ENCODE data around the gene HELQ.

HELQ gene

GRCh38 chr4:83490876-83491450 lies 35.3 kb upstream of the HELQ start:
- peak; percentile 94 for TF ChIP-seq CTCF (conservative IDR thresholded peaks at IDR 0.05; ENCODE audit: low read depth, low read length)
- peak; percentile 71 for DNase-seq (ENCODE audit: low read depth)

GRCh38 chr4:83489711-83490326 lies 34.2 kb upstream of the HELQ start:
- no peak overlapping the region for H3K4me3 ChIP-seq (ENCODE audit: low read length)
- no peak for DNase-seq (ENCODE audit: low read depth)
- no peak for TF ChIP-seq CTCF (conservative IDR thresholded peaks at IDR 0.05; ENCODE audit: low read depth, low read length)

More at GRCh38 chr4:83490876-83491450, 35.3 kb upstream of the HELQ start:
- H3K4me3 ChIP-seq (ENCODE audit: low read length), result no peak overlapping the region

- no peak for TF ChIP-seq CTCF (conservative IDR thresholded peaks at IDR 0.05; ENCODE audit: low read depth, low read length)
- no peak overlapping the region for H3K4me3 ChIP-seq (ENCODE audit: low read length)
- no peak for DNase-seq (ENCODE audit: low read depth)
These were observed 31.0 kb upstream of the HELQ start for GRCh38 chr4:83486457-83487129.

GRCh38 chr4:83484500-83485461 lies 29.2 kb upstream of the HELQ start, which contains the start of gene ABRAXAS1:
TSS of gene ABRAXAS1 (minus strand) at chr4:83485100. CDS start at chr4:83485072, 28 bp downstream.
- H3K4me3 ChIP-seq (ENCODE audit: low read length), result peak within 1 kb of the TSS; percentile 78
- no peak for TF ChIP-seq CTCF (conservative IDR thresholded peaks at IDR 0.05; ENCODE audit: low read depth, low read length)
- peak; percentile 62 for DNase-seq (ENCODE audit: low read depth)

GRCh38 chr4:83473966-83474365 lies 18.3 kb upstream of the HELQ start:
- TF ChIP-seq CTCF (conservative IDR thresholded peaks at IDR 0.05; ENCODE audit: low read depth, low read length), result no peak
- no peak for DNase-seq (ENCODE audit: low read depth)
- no peak overlapping the region for H3K4me3 ChIP-seq (ENCODE audit: low read length)

GRCh38 chr4:83473423-83473822 lies 17.8 kb upstream of the HELQ start:
- TF ChIP-seq CTCF (conservative IDR thresholded peaks at IDR 0.05; ENCODE audit: low read depth, low read length), result no peak
- DNase-seq (ENCODE audit: low read depth), result no peak
- H3K4me3 ChIP-seq (ENCODE audit: low read length), result no peak overlapping the region

Data from retinal pigment epithelial cell (primary cell).